Measurements from ENCODE around the gene LHX3.

LHX3 gene

DNA sequence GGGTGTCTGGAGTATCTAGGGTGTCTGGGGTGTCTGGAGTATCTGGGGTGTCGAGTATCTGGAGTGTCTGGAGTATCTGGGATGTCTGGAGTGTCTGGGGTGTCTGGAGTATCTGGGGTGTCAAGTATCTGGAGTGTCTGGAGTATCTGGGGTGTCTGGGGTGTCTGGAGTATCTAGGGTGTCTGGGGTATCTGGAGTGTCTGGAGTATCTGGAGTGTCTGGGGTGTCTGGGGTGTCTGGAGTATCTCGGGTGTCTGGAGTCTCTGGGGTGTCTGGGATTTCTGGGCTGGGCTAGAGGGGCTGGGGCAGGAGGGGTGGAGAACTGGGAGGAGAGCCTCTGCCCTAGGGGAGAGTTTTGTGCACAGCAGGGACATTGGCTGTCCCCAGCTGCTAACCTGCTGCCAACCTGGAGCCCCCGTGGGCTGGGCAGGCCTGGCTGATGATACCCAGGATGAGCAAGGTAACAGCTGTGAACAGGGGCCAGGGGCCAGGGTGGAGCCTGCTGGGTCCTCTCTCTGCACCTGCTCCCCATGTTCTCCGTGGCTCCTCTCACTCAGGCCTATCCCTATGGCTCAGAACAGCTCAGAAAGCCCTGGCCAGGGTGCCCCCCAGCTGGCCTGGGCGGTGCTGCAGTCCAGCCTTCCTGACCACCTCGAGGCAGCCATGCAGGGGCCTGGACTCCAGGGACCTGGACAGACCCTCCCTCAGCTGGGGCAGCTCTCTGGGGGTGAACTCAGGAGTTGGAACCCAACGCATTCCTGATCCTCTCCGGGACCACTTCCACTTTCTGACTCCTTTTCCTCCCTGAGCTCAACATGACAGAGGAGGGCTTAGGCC is 29.9 kb downstream of the LHX3 start:
- no peak for DNase-seq

DNA sequence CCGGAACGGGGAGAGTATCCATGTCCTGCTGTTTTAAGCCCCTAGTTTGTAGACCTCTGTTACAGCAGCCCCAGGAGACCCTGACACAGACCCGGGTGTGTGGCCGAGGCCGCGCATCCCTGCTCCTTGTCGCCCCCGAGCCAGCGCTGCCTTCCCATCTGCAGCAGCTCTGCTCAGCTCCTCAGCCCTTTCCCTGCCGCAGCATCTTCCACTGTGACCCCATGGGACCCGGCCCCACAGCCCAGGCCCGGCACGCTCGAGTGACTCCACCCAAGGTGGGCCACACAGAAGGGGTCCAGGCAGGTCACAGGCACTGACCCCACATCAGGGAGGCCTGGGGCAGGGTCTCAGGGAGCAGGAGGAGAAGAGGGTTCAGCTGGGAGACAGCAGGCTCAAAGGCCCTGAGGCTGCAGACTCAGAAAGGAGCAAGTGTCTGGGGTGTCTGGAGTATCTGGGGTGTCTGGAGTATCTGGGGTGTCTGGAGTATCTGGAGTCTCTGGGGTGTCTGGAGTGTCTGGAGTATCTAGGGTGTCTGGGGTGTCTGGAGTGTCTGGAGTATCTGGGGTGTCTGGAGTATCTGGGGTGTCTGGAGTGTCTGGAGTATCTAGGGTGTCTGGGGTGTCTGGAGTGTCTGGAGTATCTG is 31.2 kb downstream of the LHX3 start:
- no peak for DNase-seq

DNA sequence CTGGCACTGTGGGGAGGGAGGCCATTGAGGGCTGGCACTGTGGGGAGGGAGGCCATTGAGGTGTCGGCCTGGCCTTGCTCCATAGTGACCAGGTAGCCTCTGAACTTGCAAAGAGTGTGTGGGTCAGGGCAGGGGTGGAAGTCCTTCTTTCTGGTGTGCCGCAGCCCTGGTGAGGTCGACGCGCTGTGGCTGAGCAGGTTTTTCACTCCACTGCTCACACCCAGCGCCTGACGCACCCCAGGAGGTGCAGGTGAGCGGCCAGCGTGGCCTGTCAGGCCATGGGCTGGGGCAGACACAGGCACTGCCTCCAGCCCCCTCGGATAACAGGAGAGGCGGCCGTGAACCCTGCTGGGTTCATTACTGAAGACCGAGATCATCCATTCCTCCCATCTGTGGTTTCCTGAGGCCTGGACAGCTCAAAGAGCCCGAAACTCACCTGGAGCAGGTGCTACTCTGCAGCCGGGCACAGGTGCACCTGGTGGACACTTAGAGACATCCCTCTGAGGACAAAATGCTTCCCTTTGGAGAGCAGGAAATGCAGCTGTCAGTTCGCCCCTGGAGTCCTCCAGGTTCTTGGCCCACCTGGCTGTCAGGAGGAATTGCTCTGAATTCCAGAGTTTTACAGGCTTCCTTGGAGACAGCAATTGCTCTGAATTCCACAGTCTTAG is 32.4 kb downstream of the LHX3 start:
- DNase-seq: no peak

DNA sequence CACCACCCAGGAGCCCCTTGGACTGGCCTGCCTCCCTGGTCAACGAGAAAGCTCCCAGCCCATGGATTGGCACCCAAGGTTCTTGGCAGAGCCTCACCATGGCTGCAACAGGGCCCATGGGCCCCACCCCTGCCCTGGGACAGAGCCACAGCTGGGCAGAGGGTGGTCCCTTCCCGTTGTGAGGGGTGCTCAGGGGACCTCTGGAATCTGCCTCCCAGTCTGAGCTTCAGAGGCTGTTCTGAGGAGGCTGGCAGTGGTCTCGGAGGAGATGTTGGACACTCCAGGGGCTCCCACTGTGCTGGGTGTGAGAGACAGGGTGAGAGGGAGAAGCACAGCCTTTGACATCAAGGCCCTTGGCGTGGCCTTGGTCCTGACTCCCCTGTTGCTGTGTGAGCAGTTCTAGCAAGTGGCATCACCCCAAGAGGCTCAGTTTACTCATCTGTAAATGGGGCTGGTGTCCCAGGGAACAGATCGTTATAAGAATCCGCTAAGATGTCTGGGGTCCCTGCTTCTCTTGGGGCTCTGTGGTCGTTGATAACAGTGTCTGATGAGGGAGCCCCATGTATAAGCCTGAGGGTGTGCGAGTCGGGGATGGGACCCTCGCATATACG is 33.0 kb downstream of the LHX3 start:
- no peak for DNase-seq

DNA sequence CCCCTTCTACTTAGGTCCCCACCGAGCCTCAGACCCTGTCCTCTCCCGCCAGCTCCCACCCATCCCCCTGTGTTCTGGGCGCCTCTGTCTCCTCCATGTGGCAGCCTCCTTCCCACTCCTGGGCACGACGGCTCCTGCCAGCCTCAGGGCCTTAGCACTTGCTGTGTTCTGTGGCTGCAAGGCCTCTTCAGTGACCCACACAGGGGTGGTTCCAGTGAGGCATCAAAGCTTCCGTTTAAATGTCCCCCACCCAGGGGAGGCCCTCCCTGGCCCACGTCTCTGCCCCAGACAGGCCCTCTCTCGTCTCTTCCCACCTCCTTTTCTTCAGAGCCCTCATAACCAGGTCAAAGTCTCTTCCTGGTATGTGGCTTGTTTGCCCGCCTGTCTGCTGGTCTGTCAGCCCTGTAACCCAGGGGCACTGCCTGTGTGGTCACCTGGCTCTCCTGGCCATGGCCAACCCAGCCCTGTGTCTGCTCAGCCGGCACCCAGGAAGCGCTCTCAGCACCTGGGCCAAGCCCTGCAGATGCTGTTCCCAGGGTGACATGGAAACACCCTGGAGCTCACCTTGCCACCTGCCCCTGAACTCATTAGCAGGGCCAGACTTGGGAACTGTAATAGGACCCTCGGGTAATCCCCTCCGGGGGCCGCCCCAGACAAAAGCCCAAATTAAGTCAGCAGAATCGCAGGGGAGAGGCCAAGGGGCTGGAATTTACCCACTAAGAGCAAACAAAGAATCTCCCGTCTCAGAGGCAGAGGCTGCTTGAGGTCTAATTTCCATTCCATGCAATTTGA is 33.7 kb downstream of the LHX3 start:
- no peak for DNase-seq

DNA sequence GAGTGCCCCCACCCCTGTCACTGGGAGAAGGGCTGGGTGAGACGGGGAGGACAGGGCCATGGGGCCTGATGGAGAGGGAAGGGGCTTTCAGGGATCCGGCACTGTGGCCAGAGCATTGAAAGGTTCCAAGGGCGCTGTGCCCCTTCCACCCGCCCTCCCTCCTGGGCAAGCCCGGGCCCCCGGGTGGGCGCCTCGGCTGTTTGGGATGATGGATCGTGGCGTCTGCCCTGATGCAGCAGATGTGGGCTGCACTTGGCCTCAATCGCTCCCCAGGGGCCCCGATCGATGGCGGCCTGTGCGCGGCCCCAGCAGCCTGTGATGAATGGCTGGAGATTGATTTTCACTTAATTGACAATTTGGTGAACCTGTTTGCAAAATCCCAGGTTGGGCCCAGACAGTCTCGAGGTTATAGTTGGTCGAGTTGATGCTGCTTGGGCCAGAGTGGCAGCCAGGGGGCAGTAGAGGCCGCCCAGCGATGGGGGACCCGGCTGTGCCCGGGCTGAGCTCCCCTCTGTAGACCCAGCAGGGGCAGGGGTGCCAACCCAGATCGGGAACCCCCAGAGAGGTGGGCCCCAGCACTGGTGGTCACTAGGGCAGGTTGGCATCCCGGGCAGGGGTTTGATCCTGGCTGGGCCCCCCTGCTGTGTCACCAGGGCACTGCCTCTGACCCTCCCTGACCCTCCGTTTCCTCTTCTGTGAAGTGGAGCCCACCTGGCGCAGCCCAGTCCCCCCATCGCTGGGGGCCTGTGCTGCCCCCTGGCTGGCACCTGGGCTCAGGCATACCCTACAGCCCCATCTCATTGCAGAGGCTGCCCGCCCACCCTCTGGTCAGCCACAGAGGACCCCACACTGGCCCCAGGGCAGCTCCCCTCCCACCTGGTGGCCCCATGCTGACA is 34.7 kb downstream of the LHX3 start:
- DNase-seq: no peak

DNA sequence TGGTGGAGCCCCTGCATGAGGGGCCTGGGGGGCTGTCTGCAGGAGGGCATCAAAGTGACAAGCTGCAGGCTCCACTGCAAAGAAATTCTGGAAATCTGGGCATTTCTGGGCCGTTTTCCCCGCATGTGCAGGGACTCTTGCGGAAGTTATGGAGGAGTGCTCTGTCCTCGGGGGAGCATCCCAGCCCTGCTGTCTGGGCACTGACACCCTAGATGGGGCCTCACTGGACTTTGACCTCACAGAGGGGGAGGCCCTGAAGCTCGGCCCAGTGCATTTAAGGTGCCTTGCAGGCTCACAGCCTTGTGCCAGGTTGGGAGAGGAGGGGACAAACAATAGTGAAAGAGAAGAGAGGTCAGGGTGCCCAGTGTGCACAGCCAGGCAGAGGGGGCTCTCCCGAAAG is 35.4 kb downstream of the LHX3 start:
- no peak for DNase-seq

DNA sequence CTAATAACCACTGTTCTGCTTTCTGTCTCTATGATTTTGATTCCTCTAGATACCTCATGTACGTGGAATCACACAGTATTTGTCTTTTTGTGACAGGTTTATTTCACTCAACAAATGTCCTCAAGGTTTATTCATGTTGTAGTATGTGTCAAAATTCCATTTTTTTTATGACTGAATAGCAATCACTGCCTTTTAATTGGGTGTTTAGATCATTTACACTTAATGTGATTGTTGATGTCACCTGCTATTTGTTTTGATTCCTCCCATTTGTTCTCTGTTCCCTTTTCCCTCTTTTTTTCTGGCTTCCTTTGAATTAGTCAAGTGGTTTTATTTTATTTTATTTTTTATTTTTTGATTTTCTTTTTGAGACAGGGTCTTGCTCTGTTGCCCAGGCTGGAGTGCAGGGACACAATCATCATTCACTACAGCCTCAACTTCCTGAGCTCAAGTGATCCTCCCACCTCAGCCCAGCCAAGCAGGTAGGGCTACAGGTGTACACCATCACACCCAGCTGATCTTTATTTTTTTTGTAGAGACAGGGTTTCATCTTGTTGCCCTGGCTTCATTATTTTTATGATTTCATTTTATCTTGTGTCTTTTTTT is 41.6 kb downstream of the LHX3 start:
- no peak for DNase-seq

DNA sequence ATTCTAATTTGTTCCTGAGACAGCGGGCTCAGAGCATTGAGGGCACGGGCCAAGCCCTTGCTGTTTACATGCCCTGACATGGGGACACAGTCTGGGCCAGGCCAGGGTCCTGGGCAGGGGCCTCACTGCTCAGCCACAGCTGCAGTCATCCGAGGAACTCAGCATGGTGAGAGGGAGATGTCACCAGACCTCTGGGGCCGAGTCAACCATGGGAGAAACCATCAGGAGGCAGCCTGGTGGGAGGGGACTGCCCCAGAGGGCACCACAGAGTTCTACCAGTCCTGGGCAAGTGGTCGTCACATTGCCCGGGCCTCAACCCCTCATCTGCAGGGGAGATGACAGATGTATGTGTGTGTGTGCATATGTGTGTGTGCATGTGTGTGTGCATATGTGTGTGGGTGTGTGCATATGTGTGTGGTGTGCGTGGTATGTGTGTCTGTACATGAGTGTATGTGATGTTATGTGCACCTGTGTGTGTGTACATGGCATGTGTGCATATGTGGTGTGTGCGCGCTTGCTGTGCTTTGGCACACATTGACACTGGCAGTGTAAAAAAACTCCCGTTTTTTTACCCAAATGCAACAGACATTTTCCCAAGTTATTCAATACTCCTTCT is 43.8 kb downstream of the LHX3 start:
- no peak for DNase-seq

DNA sequence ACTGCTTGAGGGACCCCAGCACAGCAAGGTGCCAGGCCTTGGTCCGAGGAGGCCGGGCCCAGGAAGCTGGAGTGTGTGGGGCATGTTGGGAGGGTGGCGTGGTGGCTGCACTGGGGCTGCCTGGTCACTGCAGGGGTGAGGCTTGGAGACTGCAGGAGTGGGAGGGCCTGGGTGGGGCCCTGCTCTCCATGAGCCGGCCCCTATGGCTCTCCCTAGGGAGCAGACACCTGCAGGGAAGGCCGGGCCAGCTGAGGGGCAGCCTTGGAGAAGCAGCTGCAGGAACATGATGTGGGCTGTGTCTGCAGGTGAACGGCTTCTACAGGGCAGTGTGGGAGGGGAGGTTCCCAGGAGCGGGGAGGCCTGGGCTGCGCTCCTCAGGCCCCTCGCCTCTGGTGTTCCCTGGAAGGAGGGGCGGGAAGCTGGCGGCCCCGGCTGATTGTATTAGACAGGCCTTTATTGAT is 44.5 kb downstream of the LHX3 start:
- DNase-seq: no peak

DNA sequence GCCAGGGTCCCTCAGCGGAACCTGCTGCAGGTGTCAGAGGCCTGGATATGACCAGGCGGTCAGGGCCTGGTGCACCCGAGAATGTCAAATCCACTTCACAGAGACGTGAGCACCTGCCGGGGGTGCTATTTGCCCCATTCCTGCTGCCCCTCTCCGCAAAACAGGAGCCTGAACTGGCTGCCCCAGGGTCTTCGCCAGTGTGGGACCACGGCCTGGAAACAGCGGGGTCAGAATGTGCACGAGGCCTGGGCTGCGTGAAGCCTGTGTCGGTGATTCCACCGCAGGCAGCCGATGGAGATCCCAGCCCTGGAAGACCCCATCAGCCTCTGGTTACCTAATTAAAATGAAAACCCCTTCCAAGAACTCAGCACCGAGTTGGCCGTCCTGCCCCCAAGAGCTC is 45.1 kb downstream of the LHX3 start:
- no peak for DNase-seq

DNA sequence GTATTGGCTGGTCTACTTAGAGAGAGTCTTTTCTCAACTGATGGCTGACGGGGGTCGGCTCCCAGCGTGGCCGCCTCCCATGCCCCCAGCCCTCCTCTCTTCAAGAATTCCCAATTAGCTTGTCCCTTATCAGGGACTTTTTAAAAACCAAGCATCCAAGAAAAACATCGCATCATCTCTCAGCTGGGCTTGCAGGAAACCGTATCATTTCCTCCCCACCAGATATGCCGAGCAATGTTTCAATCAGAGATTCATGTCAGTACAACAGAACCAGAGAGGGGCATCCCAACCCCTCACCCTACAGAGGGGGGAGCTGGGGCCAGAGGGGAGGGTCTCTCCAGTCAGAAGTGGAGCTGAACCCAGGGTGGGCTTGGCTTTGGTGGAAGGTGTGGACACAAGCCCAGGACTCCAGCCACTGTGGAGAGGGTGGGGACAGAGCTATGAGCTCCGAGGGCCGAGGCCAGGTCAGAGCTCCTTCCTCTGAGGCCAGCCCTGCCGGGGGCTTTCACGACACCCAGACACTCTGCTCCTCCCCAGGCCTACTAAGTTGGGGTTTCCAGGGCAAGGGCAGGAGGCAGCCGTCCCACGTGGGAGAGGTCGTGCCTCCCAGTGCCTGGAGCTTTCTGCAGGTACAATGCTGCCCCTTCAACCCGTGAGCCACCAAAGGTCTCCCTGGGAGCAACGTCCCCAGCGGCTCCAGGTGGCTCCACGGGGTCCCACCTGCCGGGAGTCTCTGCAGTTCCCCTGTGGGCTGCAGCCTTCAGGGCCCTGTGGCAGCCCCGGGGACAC is 47.3 kb downstream of the LHX3 start:
- no peak for DNase-seq

DNA sequence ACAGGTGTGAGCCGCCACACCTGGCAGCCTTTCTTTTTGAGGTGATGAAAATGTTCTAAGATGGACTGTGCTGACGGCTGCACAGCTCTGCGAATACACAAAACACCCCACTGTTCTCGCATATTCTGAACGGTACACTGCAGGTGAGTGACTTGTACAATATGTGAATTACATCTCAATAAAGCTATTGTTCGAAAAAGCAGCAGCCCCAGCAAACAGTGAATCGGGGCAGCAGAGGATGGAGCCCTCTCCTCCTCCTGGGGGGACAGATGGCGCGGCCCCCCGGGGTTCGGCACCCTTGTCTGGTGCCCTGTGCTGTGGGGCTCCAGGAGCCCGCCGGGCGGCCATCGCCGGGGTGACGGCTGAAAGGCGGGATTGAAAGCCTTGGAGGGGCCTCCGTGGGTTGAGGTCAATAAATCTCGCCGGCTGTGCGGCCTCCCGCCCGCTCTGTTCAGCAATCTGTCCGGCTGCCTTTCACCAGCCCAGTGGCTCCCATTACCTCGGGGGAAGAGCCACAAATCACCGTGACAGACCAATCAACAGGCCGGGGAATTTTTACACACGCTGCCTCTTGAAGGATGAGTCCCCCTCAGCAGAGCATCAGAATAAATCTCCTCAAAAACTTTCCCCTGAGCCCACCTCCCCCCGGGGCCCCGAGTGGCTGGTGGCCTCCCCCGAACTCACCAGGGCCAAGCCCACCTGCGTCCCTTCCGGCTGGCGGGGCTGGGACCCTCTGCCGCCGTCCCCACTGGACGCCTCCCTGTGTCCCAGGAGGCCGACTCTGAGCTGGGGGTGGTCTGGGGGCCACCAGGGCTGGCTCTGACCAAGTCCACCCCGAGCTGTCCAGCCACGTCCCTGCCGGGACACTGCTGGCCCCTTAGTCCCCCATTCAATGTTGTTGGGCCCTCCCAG is 48.5 kb downstream of the LHX3 start:
- DNase-seq: no peak

DNA sequence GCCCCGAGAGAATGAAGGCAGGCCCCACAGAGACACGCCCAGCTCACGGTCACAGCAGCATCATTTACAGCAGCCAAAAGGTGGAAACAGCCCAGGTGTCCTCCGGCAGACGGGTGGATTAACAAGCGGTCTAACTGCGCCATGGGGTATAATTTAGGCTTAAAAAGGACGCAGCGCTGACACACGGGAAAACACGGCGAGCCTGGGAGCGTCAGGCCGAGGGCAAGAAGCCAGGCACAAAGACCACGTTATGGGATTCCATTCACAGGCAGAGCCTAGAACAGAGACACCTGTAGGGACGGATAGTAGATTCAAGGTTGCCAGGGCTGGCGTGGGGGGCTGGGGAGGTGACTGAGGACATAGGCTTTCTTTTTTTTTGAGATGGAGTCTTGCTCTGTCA is 49.4 kb downstream of the LHX3 start:
- no peak for DNase-seq

DNA sequence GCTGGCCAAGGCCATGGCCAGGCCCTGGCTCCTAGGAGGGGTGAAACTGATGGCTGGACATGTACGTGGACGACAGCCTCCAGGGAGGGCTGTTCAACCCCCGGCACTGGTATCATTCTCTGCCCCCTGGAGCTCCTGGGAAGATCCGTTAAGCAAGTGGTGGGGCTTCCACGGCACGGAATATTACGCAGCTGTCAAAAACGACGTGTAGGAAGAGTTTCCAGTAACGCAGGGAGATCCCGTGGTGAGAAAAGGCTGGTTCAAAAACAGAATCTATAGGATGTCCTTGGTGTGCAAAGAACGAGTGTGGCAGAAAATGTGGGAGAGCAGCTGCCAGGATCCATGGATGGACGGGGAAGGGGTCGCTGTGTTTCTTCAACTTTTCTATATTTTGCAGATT is 50.0 kb downstream of the LHX3 start:
- no peak for DNase-seq

DNA sequence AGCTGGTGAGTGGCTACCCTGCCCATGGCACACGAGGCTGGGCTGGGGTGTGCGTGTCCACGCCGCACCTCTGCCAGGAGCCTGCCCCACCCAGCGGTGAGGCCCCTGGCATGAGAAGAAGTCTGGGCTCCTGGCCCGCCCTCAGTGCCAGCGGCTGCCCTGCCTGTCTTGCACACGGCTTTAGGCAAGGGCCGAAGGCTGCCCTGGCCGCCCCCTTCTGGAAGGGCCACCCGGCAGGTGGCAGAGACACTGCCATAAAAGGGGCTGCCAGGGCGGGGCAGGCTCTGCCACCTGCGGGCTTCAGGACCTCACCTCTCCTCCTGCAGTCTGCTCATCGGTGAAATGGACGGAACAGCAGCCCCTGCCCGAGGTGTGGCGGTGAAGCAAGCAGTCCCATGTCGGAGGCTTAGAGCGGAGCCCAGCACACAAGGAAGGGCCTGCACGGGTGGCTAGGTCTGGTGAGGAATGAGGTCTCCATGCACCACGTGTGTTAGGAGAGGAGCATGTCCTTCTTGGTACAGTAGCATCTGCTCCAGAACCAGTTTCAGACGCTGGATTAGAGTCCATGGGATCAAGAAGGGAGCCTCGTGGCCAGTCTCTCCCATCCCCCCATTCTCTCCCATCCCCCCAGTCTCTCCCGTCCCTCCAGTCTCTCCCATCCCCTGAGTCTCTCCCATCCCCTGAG is 51.4 kb downstream of the LHX3 start:
- no peak for DNase-seq

DNA sequence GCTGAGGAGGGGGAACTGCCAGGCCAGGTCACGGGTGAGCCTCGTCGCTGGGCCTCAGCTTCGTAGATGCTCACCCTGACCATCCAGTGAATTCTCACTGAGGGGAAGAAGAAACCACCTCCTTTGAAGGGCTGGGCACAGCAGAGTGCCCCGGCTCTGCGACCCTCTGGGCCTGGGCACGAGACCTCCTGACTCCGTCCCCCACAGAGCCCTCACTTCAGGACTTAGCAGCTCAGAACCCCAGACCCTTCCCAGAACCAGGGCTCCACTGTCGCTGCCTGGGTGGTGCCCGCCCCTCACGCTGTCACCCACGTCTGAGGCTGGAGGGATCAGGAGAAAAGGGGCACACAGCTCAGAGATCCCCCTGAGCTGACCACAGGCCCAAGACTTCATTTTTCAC is 52.0 kb downstream of the LHX3 start:
- no peak for DNase-seq

DNA sequence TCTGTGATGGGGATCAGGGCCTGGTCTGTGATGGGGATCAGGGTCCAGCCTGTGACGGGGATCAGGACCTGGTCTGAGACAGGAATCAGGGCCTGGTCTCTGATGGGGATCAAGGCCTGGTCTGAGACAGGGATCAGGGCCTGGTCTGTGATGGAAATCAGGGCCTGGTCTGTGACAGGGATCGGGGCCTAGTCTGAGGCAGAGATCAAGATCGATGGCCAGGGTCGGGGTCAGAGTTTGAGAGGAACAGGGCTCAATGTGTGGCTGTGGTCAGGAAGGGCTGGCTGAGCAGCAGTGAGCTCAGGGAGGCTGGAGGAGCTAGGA is 52.4 kb downstream of the LHX3 start:
- DNase-seq: no peak

All from right forelimb (tissue), 1 donor.